OCI-LY1 (cell line): ENCODE data around the gene TACSTD2.

ENCODE experiments used
- H2AFZ ChIP-seq: fragments of 200-600 bp; sonication (generic), shearing (Covaris generic); 2 replicates; pipeline ENCODE4 v1.6.0; 2014; ENCODE audit warnings: antibody characterized with exemption, mild to moderate bottlenecking, low read length
- H3F3A ChIP-seq: fragments of 200-600 bp; sonication (generic), shearing (Covaris generic); 2 replicates; pipeline ENCODE4 v1.6.0; 2014; ENCODE audit warnings: mild to moderate bottlenecking, antibody characterized with exemption, low read length, moderate library complexity; ENCODE audit not compliant: insufficient read depth
- H3K27ac ChIP-seq: fragments of 200-600 bp; sonication (generic); 2 replicates; pipeline ENCODE4 v1.5.1; 2014; ENCODE audit warnings: low read length, mixed run types, mild to moderate bottlenecking, low read depth; ENCODE audit not compliant: poor library complexity, severe bottlenecking
- H3K27me3 ChIP-seq: fragments of 200-600 bp; sonication (generic); 2 replicates; pipeline ENCODE4 v1.6.0; 2014; ENCODE audit warnings: antibody characterized with exemption, mild to moderate bottlenecking, low read length, moderate library complexity; ENCODE audit not compliant: insufficient read depth
- H3K36me3 ChIP-seq: fragments of 200-600 bp; sonication (generic); 2 replicates; pipeline ENCODE4 v1.6.1; 2014; ENCODE audit warnings: mild to moderate bottlenecking, antibody characterized with exemption, low read length, moderate library complexity, mixed read lengths; ENCODE audit not compliant: insufficient read depth
- H3K4me1 ChIP-seq: fragments of 200-600 bp; sonication (generic); 2 replicates; pipeline ENCODE4 v1.5.1; 2014; ENCODE audit warnings: mild to moderate bottlenecking, low read length, moderate library complexity; ENCODE audit not compliant: insufficient read depth, severe bottlenecking
- H3K4me2 ChIP-seq: fragments of 200-600 bp; sonication (generic), shearing (Covaris generic); 2 replicates; pipeline ENCODE4 v1.6.1; 2014; ENCODE audit warnings: low read length
- H3K4me3 ChIP-seq: fragments of 200-600 bp; sonication (generic); 2 replicates; pipeline ENCODE4 v1.5.1; 2014; ENCODE audit warnings: low read length, low read depth, mild to moderate bottlenecking, mixed read lengths; ENCODE audit not compliant: poor library complexity, severe bottlenecking
- H3K79me2 ChIP-seq: fragments of 200-600 bp; shearing (Covaris generic); 2 replicates; pipeline ENCODE4 v1.6.1; 2016; ENCODE audit warnings: mixed run types, low read length, mixed read lengths; ENCODE audit not compliant: insufficient read depth
- H3K9ac ChIP-seq: fragments of 200-600 bp; sonication (generic), shearing (Covaris generic); 2 replicates; pipeline ENCODE4 v1.6.1; 2014; ENCODE audit warnings: mild to moderate bottlenecking, low read length, mixed read lengths
- H3K9me2 ChIP-seq: fragments of 200-600 bp; sonication (generic), shearing (Covaris generic); 2 replicates; pipeline ENCODE4 v1.6.1; 2014; ENCODE audit warnings: low read depth, mild to moderate bottlenecking, low read length, mixed read lengths
- H3K9me3 ChIP-seq: fragments of 200-600 bp; shearing (Covaris generic); 2 replicates; pipeline ENCODE4 v1.6.1; 2014; ENCODE audit warnings: low read length, mixed read lengths
- H4K20me1 ChIP-seq: fragments of 200-600 bp; sonication (generic), shearing (Covaris generic); 2 replicates; pipeline ENCODE4 v1.6.0; 2016; ENCODE audit warnings: mild to moderate bottlenecking, low read length; ENCODE audit not compliant: insufficient read depth
- CTCF ChIP-seq: fragments of 200-600 bp; sonication (generic), shearing (Covaris generic); IDR thresholded peaks from 2 replicates; pipeline ENCODE4 v1.5.1; 2017; ENCODE audit warnings: mild to moderate bottlenecking, antibody characterized with exemption, low read length, moderate library complexity, mixed read lengths
- EZH2 ChIP-seq: fragments of 200-600 bp; sonication (generic), shearing (Covaris generic); IDR thresholded peaks from 2 replicates; pipeline ENCODE4 v1.8.0; 2017; ENCODE audit warnings: borderline replicate concordance, mixed run types, mild to moderate bottlenecking, antibody characterized with exemption, low read length, moderate library complexity, mixed read lengths

The TACSTD2 gene

GRCh38 chr1:58573705-58574591 lies 3.1 kb downstream of the TACSTD2 start:
- TF ChIP-seq CTCF (no peak), EZH2 (no peak)
- Histone ChIP-seq H3K36me3 (no peaks in the 10 kb centered on the region), H3K9ac (no peak overlapping the region), H3K4me2 (no peak overlapping the region), H3K9me2 (no peaks in the 10 kb centered on the region), H2AFZ (no peak overlapping the region), H3K79me2 (no peaks in the 10 kb centered on the region), H4K20me1 (no peaks in the 10 kb centered on the region), H3K9me3 (no peaks in the 10 kb centered on the region), H3F3A (no peaks in the 10 kb centered on the region), H3K4me1 (no peaks in the 10 kb centered on the region), H3K27ac (no peak overlapping the region), H3K4me3 (no peak overlapping the region), H3K27me3 (no peaks in the 10 kb centered on the region)

GRCh38 chr1:58573138-58573537 lies 3.9 kb downstream of the TACSTD2 start:
- no peak overlapping the region for H3K4me3 ChIP-seq
- no peaks in the 10 kb centered on the region for H3K79me2 ChIP-seq
- H4K20me1 ChIP-seq: no peaks in the 10 kb centered on the region
- no peak overlapping the region for H2AFZ ChIP-seq
- no peaks in the 10 kb centered on the region for H3K36me3 ChIP-seq
- no peak overlapping the region for H3K9ac ChIP-seq
- H3K4me1 ChIP-seq: no peaks in the 10 kb centered on the region
- no peaks in the 10 kb centered on the region for H3F3A ChIP-seq
- TF ChIP-seq EZH2 (no peak), CTCF (no peak)
- no peak overlapping the region for H3K27ac ChIP-seq
- no peaks in the 10 kb centered on the region for H3K27me3 ChIP-seq
- H3K4me2 ChIP-seq: no peak overlapping the region
- no peaks in the 10 kb centered on the region for H3K9me2 ChIP-seq
- no peaks in the 10 kb centered on the region for H3K9me3 ChIP-seq

GRCh38 chr1:58572690-58573089 lies 4.4 kb downstream of the TACSTD2 start:
- Histone ChIP-seq H3K4me1 (no peaks in the 10 kb centered on the region), H3K27me3 (no peaks in the 10 kb centered on the region), H3K9me2 (no peaks in the 10 kb centered on the region), H2AFZ (no peak overlapping the region), H3K36me3 (no peaks in the 10 kb centered on the region), H3K9me3 (no peaks in the 10 kb centered on the region), H3K4me2 (no peak overlapping the region), H3K9ac (no peak overlapping the region), H3K27ac (no peak overlapping the region), H3K79me2 (no peaks in the 10 kb centered on the region), H3K4me3 (no peak overlapping the region), H4K20me1 (no peaks in the 10 kb centered on the region), H3F3A (no peaks in the 10 kb centered on the region)
- TF ChIP-seq CTCF (no peak), EZH2 (no peak)
